ENCODE results near the gene CD99L2.

Gene CD99L2

DNA sequence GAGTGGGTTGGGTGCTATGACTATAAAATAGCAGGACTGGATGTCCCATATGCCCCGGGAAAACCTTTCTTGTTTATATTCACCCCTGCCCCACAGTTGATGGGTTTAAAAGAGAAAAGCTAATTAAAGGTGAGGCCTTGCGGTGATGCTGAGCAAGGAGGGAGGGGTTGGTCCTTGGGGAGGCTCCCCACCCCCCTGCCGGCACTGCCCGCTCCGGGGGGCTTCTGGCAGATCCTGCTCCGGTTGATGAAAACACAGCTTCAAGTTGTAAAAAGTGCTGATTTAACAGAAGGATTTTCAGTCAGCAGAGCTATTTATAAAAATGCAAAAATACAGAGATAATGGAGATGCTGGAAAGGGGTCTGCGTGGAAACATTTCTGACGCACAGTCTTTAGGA lies 136.7 kb downstream of the CD99L2 start:
- DNase-seq: no peak

DNA sequence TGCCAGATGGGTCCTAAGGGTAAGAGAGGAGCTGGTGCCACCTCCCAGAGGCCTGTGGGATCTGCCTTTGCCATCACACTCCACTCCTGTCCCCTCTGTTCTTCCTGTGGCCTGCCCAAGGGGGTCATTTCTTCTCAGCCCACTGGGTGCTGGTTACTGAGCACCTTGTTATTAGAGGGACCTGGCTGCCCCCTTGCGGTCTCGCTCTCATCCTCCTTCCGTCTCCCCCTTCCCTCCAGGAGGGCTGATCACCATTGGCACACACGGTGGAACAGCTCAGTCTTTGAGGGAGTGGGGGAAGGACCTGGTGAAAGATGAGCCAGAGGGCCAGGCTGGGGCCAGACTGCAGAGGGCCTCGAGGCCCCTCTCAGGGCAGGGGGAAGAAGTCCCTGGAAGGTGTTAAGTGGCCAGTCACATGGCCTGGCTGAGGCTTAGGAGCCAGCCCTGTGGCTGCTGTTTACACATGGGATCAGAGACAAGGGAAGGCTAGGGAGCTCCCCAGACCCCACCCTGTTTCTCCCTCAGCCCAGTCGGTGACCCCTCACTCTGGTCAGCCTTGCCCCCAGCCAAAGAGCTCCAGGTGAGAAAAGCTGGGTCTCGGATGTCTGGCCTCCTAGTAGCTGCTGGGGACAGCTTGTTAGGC lies 137.2 kb downstream of the CD99L2 start:
- no peak for DNase-seq

DNA sequence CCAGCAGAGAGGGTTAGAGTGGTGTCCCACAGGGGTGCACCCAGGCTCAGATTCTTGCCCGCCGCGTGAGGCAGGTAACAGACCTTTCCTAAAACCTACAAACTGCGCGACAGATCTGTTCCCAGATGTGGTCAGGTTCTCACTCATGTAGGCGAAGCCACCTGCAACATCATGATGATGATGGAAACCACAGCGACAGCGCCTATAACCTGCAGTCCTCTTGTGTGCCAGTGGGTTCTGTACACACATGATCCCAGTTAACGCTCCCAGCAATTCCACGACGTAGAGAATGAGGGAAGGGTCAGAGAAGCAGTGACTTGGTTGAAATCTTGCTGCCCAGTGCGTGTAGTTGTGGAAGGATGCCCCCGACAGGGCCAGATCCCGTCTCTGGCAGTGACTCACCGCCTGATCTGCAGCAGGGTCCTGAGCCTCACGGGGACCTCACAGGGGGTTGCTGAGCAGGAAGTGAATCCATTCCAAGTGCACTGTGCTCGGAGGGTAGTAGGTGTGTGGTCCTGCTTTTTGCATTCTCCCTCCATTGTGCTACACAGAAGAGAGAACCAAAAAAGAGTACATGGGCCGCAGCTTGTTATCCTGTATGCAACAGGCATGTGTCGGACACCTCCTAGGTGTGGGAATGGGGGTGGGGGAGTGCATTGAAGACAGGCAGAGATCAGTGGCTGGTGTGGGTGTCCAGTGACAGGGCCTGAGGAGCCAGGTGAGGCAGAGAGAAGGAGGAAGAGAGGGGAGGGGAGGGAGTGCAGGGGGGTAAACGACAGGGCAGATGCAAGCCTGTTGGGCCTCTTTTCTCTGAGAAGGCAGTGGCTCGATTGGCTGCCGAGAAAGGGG lies 138.7 kb downstream of the CD99L2 start:
- no peak for DNase-seq

DNA sequence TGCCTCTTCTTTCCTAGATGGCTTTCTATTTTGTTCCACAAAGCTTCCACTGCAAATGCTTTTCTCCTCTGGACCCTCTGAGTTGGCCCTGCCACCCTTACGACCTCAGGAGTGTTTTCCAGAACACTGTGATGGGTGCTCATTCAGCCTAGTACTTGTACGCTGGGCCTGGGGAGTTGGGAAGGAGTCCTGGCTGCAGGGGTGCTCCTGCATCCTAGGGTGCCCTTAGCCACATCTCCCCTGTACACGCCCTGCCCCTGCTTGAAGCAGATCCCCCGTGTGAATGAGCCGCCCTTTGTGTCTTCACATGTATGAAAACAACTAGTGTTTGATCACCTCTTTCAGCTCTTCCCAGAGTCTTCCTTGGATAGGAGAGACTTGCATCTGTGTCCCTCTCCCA lies 141.1 kb downstream of the CD99L2 start:
- DNase-seq: no peak

DNA sequence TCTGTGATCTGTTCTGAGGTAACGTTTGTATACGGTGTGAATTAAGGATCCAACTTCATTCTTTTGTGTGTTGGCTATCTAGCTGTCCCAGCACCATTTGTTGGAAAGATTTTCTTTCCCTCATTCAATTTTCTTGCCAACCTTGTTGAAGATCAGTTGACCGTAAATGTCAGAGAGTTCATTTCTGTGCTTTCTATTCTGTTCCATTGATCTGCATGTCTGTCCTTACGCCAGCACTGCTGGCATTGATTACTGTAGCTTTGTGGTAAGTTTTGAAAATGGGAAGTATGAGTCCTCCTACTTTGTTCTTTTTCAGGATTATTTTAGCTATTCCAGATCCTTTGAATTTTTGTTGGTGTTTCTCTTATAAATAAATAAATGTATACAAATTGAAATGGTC lies 144.5 kb downstream of the CD99L2 start:
- no peak for DNase-seq

DNA sequence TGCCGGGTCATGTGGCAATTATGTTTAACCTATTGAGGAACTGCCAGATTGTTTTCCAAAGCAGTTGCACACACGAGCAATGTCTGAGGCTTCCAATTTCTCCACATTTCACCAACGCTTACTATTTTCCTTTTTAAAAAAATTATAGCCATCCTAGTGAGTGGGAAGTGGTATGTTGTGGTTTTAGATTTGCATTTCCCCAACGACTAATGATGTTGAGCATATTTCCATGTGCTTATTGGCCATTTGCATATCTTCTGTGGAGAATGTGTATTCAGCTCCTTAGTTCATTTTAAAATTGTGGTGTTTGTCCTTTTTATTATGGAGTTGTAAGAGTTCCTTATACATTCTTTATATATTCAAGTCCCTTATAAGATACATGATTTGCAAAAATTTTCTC lies 145.1 kb downstream of the CD99L2 start:
- no peak for DNase-seq

DNA sequence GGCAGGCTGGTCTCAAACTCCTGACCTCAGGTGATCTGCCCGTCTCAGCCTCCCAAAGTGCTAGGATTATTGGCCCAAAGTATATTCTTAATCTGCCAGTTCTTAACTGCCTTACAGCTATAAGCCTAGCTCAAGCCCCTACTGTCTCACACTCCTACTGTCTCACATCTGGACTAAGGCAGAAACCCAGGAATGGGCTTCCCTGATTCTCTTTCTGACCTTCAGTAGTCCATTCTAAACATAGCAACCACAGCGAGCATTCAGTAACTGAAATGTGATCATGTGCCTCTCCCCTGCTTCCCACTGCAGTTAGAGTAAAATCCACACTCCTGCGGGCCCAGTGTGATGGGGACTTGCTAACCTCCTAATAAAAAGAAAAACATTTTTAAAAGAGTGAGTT lies 146.3 kb downstream of the CD99L2 start:
- DNase-seq: no peak

DNA sequence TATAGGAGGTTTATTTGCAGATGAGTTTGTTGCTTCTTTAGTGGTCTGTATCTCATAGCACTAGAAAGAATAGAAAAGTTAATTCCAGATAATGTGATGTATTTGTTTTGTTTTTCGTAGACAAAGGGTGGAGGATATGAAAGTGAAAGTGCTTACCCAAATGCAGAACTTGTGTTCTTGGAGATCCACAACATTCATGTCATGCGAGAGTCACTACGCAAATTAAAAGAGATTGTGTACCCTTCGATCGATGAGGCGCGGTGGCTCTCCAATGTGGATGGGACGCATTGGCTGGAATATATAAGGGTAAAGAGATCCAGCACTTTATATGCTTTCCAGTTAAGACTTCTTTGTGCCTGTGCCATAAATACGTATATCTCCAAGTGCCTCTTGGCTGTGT lies 162.0 kb downstream of the CD99L2 start:
- DNase-seq: no peak

DNA sequence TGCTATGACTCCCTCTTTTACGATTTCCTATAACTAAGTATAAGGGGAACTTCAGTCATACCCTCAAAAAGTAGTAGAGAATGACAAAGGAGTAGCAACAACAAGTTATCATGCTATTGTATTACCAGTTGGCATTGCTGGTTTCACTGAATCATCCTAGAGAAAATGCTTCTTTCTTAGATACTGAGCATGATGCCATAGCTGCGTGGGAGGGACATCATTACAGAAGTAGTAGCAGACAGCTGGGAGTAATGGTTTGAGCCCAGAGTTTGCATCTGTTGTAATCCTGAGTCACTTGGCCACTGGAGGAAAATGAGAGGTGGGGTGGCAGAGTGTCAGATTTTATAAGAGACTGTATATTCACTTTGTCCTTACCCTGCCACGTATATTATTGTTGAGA lies 166.7 kb downstream of the CD99L2 start:
- no peak for DNase-seq

DNA sequence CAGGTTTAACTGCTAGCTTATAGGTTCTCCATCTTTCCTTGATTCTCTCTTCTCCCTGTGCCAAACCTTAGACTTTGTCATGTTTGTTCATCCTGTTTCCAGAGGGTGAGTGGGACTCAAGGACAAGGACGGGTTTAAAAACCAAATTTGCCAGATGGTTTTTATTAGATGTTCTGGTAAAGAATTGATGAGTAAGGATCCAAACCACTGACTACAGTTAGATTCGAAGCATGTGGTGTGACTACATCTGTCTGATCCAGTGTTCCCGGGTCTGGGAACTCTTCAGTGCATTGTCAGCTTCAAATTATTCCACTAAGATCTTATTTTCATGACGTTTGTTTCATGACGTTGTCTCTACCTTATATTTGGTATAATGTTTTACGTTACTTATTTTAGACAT lies 167.7 kb downstream of the CD99L2 start:
- no peak for DNase-seq

DNA sequence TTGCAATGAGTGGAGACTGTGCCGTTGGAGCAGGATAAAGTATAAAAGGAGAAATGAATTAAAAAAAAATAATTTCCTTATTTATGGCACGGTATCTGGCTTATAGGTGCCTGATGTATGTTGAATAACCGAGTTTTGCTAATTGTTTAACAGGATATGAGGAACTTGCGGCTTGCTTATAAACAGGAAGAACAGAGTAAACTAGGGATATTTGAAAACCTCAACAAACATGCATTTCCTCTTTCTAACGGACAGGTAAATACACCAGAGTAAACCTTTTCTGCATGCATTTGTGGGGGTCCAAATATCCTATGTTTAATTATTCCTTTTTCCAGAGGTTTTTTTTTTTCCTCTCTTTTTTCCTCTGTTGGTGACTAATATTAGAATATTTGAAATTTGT lies 168.5 kb downstream of the CD99L2 start:
- DNase-seq: no peak

DNA sequence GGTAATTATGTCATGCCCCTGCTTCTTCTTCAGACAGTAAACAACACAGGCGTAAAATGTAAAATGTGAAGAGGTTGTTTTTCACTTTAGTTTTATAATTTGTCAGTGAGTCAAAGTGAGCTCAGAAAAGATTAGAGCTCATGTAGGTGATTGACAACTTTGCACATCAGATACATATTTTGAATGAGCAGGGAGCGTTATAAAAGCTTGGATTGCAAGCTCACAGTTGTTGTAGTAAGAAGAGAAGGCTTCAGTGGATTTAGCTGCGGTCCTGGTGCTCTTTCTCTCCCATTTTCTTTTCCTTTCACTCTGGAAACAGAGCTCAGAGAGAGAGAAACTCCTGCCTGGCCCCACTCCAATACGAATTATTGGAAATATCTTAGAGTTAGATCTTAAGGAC lies 178.8 kb downstream of the CD99L2 start:
- DNase-seq: no peak

Data from activated CD4-positive, alpha-beta T cell treated with anti-CD3 and anti-CD28 coated beads, Interleukin-2, amount 50 U/mL, for 1 hour (primary cell).